ENCODE data around the gene MAPKAPK5.
"Not testable (repeated sequence)": the region's sequence is repeated elsewhere in the genome, so short reads cannot be mapped to it uniquely, and the experiment has no call there.

The MAPKAPK5 gene

GRCh38 chr12:111806304-111806703, 35.7 kb upstream of the MAPKAPK5 start:
- TF ChIP-seq, protein P1, sequence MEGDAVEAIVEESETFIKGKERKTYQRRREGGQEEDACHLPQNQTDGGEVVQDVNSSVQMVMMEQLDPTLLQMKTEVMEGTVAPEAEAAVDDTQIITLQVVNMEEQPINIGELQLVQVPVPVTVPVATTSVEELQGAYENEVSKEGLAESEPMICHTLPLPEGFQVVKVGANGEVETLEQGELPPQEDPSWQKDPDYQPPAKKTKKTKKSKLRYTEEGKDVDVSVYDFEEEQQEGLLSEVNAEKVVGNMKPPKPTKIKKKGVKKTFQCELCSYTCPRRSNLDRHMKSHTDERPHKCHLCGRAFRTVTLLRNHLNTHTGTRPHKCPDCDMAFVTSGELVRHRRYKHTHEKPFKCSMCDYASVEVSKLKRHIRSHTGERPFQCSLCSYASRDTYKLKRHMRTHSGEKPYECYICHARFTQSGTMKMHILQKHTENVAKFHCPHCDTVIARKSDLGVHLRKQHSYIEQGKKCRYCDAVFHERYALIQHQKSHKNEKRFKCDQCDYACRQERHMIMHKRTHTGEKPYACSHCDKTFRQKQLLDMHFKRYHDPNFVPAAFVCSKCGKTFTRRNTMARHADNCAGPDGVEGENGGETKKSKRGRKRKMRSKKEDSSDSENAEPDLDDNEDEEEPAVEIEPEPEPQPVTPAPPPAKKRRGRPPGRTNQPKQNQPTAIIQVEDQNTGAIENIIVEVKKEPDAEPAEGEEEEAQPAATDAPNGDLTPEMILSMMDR (IDR thresholded peaks at IDR 0.05; ENCODE audit: extremely low read depth, insufficient read depth, missing control alignments) = no peak
- DNase-seq (ENCODE audit: low spot score) = no peak
- in situ Hi-C loops (cut with MboI; ENCODE audit: low pct_unique_long_range_greater_than_20kb, low sequenced_read_pairs, unreplicated experiment) = loop anchor here (10.0 kb wide), 1 partner anchor 52 kb away; no protein-coding TSS in a partner anchor

- in situ Hi-C loops (cut with MboI; ENCODE audit: low pct_unique_long_range_greater_than_20kb, low sequenced_read_pairs, unreplicated experiment) = loop anchor here (10.0 kb wide), 1 partner anchor 52 kb away; no protein-coding TSS in a partner anchor
- TF ChIP-seq, protein P1 (IDR thresholded peaks at IDR 0.05; ENCODE audit: extremely low read depth, insufficient read depth, missing control alignments) = no peak
- DNase-seq (ENCODE audit: low spot score) = no peak
These were observed 34.8 kb upstream of the MAPKAPK5 start for GRCh38 chr12:111807232-111807631.

DNA sequence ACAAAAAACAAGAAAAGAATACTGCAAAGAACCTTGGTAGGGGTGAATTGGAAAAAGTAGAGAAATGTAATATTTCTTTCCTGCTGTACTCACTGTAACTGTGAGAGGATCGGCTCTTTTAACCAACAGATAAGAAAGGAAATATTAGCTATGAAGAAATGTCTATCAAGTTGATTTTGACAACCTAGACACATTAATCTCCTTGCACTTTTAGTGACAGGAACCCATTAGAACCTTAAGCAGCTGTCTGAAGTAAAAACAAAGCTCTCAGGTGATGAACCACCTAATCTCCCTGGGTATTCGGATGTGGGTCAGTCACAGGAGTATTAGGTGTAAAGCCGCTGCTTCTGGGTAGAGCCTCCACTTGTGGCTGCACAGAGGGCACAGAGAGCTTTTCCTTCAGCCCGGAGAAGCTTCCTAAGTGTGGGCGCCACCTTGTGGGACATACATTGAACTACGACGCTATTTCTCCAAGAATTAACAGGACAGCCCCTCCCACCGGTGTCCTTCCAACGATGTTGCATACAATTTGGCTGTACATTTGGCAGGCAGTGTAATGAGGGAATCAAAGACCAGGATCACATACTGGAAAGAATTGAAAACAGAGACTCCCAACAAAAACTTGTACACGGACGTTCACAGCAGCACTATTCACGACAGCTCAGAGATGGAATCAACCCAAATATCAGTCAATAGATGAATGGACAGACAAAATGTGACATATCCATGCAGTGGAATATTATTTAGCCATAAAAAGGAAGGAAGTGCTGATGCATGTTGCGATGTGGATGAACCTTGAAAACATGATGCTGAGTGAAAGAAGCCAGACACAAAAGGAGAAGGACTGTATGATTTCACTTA, 28.9 kb upstream of the MAPKAPK5 start:
- TF ChIP-seq, protein P1 (IDR thresholded peaks at IDR 0.05; ENCODE audit: extremely low read depth, insufficient read depth, missing control alignments) = peak; percentile 85
- DNase-seq (ENCODE audit: low spot score) = peak; percentile 83
- in situ Hi-C loops (cut with MboI; ENCODE audit: low pct_unique_long_range_greater_than_20kb, low sequenced_read_pairs, unreplicated experiment) = no loop called here

DNA sequence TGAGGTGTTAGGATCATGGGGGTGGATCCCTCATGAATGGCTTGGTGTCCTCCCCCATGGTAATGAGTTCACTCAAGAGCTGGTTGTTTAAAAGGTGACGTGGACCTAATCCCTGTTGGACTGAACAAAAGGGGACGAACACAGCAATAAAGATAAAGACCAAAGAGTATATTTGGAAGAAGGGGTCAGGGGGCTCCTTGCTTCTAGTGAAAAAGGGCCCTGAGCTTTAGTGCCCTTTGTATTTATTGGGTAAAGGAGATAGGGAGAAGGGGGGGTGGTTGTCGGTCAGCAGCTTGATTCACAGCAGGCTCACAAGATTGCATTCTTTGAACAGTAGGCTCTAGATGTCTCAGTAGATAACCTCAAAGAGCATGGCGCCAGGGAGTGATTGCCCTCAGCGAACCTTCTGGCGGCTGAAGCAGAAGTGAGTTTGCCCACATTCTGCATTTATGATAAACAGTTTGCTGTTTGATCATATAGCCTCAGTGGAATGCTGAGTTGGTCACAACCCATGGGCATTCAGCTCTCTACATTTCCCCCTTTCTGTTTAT, 25.9 kb upstream of the MAPKAPK5 start:
- DNase-seq (ENCODE audit: low spot score) = no peak
- in situ Hi-C loops (cut with MboI; ENCODE audit: low pct_unique_long_range_greater_than_20kb, low sequenced_read_pairs, unreplicated experiment) = no loop called here
- TF ChIP-seq, protein P1 (IDR thresholded peaks at IDR 0.05; ENCODE audit: extremely low read depth, insufficient read depth, missing control alignments) = no peak

DNA sequence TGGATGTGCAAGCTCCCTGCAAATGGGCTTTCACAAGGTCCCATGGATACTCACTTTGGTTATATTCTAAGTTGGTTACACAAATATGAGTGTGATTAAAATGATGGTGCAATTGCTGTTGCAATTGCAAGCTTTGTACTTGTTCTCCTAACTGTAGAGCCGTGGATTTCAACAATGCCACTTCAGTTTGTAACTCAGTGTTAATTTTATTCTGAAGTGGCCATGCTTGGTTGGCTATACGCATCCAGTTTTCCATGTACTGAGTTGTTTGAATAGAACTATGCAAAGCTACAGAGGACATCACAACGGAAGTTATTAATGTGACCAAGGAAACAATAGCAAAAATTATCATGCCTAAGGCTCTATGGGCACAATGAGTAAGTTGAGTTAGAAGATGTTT, 25.1 kb upstream of the MAPKAPK5 start:
- in situ Hi-C loops (cut with MboI; ENCODE audit: low pct_unique_long_range_greater_than_20kb, low sequenced_read_pairs, unreplicated experiment); DNase-seq (ENCODE audit: low spot score): not testable (repeated sequence)

GRCh38 chr12:111818340-111818739, 23.7 kb upstream of the MAPKAPK5 start:
- in situ Hi-C loops (cut with MboI; ENCODE audit: low pct_unique_long_range_greater_than_20kb, low sequenced_read_pairs, unreplicated experiment) = no loop called here
- TF ChIP-seq, protein P1 (IDR thresholded peaks at IDR 0.05; ENCODE audit: extremely low read depth, insufficient read depth, missing control alignments) = no peak
- no peak for DNase-seq (ENCODE audit: low spot score)

Measured in GM13977 (cell line).